AG04449 (cell line): ENCODE measurements around the gene CIC.

Experiments used
- CTCF ChIA-PET: fragments of 350-600 bp; formaldehyde crosslinking; extraction: SDS; loops from one replicate; lab custom pipeline; 2021; ENCODE audit warnings: antibody characterized with exemption; lab: Yijun Ruan, JAX
- POLR2A ChIA-PET: fragments of 400-600, 350-600 bp; formaldehyde crosslinking; extraction: SDS; loops from one replicate; lab custom pipeline; 2020; ENCODE audit warnings: antibody characterized with exemption, inconsistent platforms; lab: Yijun Ruan, JAX
- DNase-seq: peaks from one replicate; pipeline ENCODE4 v3.0.0-alpha.2; 2010; ENCODE audit warnings: low read depth, low spot score
- H3K4me3 ChIP-seq: 2 replicates; pipeline ENCODE4 v1.5.1; 2011; ENCODE audit warnings: low read depth, mild to moderate bottlenecking, control low read depth, low read length
- TF ChIP-seq, protein P1 (sequence below): IDR thresholded peaks from one replicate; pipeline ENCODE4 v1.5.1; 2011; ENCODE audit warnings: mild to moderate bottlenecking, moderate library complexity, low read length, control low read depth, inconsistent platforms; ENCODE audit not compliant: insufficient read depth; ENCODE audit errors: missing control alignments

Gene CIC

DNA sequence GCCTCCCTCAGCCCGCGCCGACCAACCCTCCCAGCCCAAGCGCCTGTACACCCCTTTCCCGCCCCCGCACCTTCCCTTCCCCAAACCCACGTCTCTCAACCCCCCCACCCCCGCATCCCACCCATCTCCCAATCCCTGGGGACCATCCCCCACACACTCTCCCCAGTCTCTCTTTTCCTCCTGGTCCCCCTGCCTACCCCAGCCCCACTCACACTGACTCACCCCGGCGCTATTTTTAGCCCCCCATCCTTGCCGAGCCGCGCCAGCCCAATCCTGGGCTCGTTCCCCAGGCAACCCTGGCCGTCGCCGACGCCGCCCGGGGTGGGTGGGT is 11.7 kb downstream of the CIC start:
- TF ChIP-seq, protein P1, sequence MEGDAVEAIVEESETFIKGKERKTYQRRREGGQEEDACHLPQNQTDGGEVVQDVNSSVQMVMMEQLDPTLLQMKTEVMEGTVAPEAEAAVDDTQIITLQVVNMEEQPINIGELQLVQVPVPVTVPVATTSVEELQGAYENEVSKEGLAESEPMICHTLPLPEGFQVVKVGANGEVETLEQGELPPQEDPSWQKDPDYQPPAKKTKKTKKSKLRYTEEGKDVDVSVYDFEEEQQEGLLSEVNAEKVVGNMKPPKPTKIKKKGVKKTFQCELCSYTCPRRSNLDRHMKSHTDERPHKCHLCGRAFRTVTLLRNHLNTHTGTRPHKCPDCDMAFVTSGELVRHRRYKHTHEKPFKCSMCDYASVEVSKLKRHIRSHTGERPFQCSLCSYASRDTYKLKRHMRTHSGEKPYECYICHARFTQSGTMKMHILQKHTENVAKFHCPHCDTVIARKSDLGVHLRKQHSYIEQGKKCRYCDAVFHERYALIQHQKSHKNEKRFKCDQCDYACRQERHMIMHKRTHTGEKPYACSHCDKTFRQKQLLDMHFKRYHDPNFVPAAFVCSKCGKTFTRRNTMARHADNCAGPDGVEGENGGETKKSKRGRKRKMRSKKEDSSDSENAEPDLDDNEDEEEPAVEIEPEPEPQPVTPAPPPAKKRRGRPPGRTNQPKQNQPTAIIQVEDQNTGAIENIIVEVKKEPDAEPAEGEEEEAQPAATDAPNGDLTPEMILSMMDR = no peak
- ChIA-PET CTCF (interaction anchor here (1.4 to 7.4 kb wide), 5 partner anchors 14 to 172 kb away, joined by 6 to 255 read pairs (median 6); partner anchors contain the start of gene GSK3A), POLR2A (interaction anchor here (3.1 to 4.5 kb wide), 3 partner anchors 11 to 38 kb away, joined by 11 to 20 read pairs (median 17); partner anchors contain the start of gene GSK3A)
- no peak for DNase-seq
- peak overlapping the region; percentile 73 for H3K4me3 ChIP-seq

DNA sequence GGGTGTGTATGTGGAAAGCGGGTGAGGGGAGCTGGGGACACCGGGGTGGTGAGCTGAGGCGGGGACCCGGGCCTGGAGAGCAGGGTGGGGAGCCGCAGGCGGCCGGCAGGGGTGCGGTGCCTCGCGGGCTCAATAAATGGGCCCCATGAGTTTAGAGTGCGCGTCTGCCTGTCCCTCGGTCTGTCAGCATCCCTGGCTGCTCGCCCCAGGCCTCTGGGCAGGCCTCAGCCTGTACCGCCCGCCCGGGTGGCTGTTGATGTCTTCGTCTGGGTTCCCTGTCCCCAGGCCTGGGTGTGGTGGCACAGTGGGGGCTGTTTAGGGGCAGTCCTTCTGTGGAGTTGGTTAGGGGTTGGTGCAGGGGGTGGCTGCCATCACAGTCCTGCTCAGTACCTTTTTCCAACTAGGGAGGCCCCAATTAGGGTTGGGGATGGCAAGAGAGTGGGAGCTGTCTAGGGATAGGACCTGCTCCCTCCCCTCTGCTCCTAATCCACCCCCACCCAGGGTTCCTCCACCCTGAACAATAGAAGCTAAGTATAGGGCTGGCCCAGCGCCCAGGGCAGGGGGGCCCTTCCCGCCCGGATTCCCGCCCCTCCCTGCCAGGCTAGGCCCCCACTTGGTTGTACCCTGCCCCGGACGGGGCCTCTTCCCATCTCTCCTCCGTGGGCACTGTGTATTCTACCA is 12.2 kb downstream of the CIC start:
- H3K4me3 ChIP-seq = peak overlapping the region; percentile 73
- ChIA-PET POLR2A (interaction anchor here (1.0 to 3.7 kb wide), 3 partner anchors 35 to 48 kb away, joined by 3 to 11 read pairs (median 8); partner anchors contain the start of gene GSK3A), CTCF (interaction anchor here (0.8 to 7.4 kb wide), 4 partner anchors 14 to 167 kb away, joined by 3 to 255 read pairs (median 4); partner anchors contain the start of genes GSK3A, PAFAH1B3 and PRR19)
- DNase-seq = no peak
- TF ChIP-seq, protein P1 = peak; percentile 8

DNA sequence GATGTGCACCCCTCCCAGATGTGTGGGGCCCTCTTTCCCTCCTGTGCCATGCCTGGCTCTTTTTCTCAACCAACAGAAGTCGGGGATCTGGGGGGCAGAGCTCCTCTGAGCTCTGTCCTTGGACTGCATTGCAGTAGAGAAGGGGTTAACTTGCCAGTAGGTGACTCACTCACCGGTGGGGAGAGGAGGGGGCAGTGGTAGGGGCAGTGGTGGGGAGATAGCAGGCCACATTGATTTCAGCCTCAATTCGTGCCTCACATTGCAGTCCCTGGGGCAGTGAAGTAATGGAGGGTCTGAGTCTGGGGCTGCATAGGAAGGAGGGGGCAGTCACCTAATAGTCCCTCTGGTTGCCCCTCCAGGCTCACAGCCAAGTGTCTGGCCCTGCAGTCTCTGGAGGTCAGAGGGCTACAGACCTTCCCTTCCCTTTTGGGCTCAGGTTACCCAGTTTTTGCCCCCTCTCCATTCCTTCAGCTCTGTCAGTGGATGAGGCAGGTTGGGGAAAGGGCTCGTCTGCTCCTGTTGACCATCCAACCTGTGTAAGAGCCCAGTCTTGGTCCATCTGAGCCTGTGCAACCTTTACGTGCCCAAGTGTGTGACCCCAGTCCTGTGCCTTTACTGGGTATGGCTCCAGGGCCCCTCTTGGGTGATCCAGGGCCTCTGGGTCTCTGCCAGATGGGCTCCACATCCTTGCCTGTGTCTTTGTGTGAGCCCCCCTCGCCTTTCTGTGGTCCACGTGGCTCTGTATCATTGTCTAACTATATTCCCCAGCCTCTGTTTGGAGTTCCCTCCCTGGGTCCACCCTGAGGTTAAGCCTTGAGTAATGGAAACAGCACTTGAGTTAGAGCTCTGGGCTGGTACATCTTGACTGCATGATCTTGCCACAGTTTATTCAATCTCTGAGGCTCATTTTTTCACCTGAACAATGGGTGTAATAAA is 13.0 kb downstream of the CIC start:
- CTCF ChIA-PET = interaction anchor here (0.8 to 7.4 kb wide), 6 partner anchors 10 to 168 kb away, joined by 3 to 255 read pairs (median 4); partner anchors contain the start of genes GSK3A, PAFAH1B3 and PRR19
- no peak for DNase-seq
- TF ChIP-seq, protein P1 = no peak
- POLR2A ChIA-PET = interaction anchor here (0.7 to 3.7 kb wide), 6 partner anchors 10 to 171 kb away, joined by 3 to 11 read pairs (median 3); partner anchors contain the start of gene GSK3A
- H3K4me3 ChIP-seq = peak overlapping the region; percentile 73

DNA sequence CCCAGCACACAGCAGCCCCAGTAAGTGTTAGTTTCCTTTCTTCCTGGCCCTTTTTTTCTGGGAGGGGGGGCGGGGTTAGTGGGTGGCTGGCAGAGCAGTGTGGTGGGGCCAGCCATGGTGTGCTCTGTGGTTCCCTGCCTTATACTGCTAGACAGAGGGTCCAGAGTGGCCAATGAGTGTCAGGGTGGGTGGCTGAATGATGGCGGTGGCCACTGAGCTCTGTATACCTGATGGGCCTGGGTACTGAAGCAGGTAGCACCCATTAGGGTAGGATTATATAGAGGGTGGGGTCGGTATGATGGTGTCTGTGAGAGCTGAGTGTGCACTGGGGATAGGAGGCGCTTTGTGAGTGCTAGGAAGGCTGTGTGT is 13.8 kb downstream of the CIC start:
- CTCF ChIA-PET = interaction anchor here (0.9 to 7.4 kb wide), 3 partner anchors 9 to 37 kb away, joined by 3 to 255 read pairs (median 5); partner anchors contain the start of gene GSK3A
- POLR2A ChIA-PET = interaction anchor here (0.7 to 1.1 kb wide), 3 partner anchors 11 to 172 kb away, joined by 3 read pairs; no protein-coding TSS in a partner anchor
- no peak for DNase-seq
- TF ChIP-seq, protein P1 = no peak
- peak overlapping the region; percentile 40 for H3K4me3 ChIP-seq

DNA sequence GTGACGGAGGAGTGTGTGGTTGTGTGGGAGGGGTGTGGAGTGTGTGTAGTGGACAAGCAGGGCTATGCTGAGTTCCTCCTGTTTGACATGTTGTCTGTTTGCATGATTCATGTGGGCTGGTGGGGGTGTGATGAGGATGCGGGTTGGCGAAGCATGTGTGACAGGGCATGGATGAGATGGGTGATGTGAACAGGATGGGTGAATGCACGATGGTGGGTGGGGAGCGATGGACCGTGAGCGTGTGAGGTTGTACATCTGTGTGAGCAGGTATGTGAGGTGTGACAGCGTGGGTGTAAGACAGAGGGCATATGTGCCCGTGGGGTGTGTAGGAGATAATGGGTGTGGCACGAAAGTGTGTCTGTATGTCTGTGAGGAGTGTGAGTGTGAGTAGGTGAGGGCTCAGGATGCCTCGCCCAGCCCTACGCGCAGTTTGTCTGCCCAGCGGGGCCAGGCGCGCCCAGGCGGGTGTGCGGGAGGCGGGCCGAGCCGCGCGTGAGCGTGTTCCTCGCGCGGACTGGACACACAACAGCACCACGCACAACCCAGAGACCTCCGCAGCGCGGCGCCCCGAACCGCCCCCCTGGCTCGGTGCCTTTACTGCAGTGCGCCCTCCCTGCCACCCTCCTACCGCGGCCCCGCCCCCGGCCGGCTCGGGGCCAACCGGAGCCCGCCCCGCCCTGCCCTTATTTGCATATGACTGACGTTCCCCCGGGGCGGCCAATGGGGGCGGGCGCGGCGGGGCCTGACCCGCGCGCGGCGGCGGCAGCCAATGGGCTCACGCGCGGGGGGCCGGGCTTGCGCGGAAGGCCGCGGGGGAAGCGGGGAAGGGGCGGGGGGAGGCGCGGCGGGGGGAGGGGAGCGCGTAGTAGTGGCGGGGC is 14.4 kb downstream of the CIC start:
- TF ChIP-seq, protein P1 = no peak
- POLR2A ChIA-PET = interaction anchor here (0.7 to 1.1 kb wide), 3 partner anchors 11 to 172 kb away, joined by 3 read pairs; no protein-coding TSS in a partner anchor
- CTCF ChIA-PET = interaction anchor here (0.9 to 7.4 kb wide), 4 partner anchors 9 to 38 kb away, joined by 3 to 255 read pairs (median 11); partner anchors contain the start of gene GSK3A
- no peak for DNase-seq
- peak overlapping the region; percentile 69 for H3K4me3 ChIP-seq
